Erythroblast (primary cell): ENCODE results near the gene ADTRP.

Experiments
- GATA1 ChIP-seq: IDR thresholded peaks from 2 replicates; pipeline ENCODE4 v1.6.1; 2011; ENCODE audit warnings: low read depth, mild to moderate bottlenecking, control low read depth, low read length, moderate library complexity
- POLR2A ChIP-seq: IDR thresholded peaks from 2 replicates; pipeline ENCODE4 v1.6.1; 2011; ENCODE audit warnings: mild to moderate bottlenecking, low read length

GRCh38 chr6:11782524-11782923, 3.9 kb upstream of the ADTRP start:
- TF ChIP-seq POLR2A (no peak), GATA1 (no peak)
